C4-2B (cell line): Measurements from ENCODE around the gene MT1M.

Source experiments
- H3K27ac ChIP-seq: fragments of 450-650 bp; 2 replicates; pipeline ENCODE4 v1.5.1; 2017
- CTCF ChIP-seq: fragments of 450-650 bp; conservative IDR thresholded peaks from 2 replicates; pipeline ENCODE4 v1.5.1; 2017; ENCODE audit warnings: mild to moderate bottlenecking
- ZFX ChIP-seq: fragments of 450-650 bp; IDR thresholded peaks from 2 replicates; pipeline ENCODE4 v1.6.1; 2017

Gene MT1M

GRCh38 chr16:56679078-56679730, 46.7 kb downstream of the MT1M start:
- H3K27ac ChIP-seq = no peak overlapping the region
- no peak for TF ChIP-seq CTCF
- no peak for TF ChIP-seq ZFX

GRCh38 chr16:56679818-56680217, 47.4 kb downstream of the MT1M start:
- H3K27ac ChIP-seq = no peak overlapping the region
- TF ChIP-seq ZFX (no peak), CTCF (no peak)

- TF ChIP-seq ZFX = no peak
- TF ChIP-seq CTCF = no peak
- H3K27ac ChIP-seq = peak within 1 kb of the TSS; percentile 75
These were observed 49.7 kb downstream of the MT1M start, which contains the start of gene MT1X for GRCh38 chr16:56681939-56682702. Gene MT1X, plus strand, starts transcription at chr16:56682470. Its CDS starts 71 bp downstream, at chr16:56682541.

GRCh38 chr16:56682703-56683397, 50.4 kb downstream of the MT1M start:
- TF ChIP-seq CTCF (no peak), ZFX (no peak)
- peak overlapping the region; percentile 75 for H3K27ac ChIP-seq
